ENCODE measurements around the gene BAZ1A.
A peak's percentile ranks its signal among the peaks of the same experiment; 100 is the strongest.

The BAZ1A gene

DNA sequence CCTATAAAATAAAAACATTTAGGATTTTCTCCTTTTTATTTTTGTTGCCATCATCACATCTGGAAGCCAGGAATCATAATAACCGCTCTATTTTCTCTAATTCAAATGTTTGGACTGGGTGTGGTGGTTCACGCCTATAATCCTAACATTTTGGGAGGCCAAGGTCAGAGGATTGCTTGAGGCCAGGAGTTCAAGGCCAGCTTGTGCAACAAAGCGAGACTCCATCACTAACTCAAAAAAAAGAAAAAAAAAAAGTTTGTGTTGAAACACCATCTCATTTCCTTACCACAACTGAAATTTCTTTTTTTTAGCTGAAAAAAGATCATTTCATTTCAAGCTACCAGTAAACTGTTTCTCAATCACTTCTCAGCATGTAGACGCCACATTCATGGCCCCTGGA, 8.8 kb upstream of the BAZ1A start:
- Histone ChIP-seq H3K27ac (ENCODE audit: low read depth in 2 of 2, low read length in 2 of 2) (no peak overlapping the region), H3K4me3 (ENCODE audit: low read length in 2 of 2) (no peak overlapping the region), H3K27me3 (ENCODE audit: control insufficient read depth in 2 of 2, insufficient read depth in 2 of 2, low read length in 2 of 2) (no peaks in the 10 kb centered on the region), H3K36me3 (ENCODE audit: control insufficient read depth in 2 of 2, insufficient read depth in 2 of 2, low read length in 2 of 2) (no peaks in the 10 kb centered on the region), H3K4me1 (ENCODE audit: control insufficient read depth in 2 of 2, insufficient read depth in 2 of 2, low read length in 2 of 2) (no peaks in the 10 kb centered on the region), H3K9me3 (ENCODE audit: control insufficient read depth in 2 of 2, low read length in 2 of 2) (no peaks in the 10 kb centered on the region), H3K9ac (ENCODE audit: low read depth in 1 of 2, low read length in 2 of 2) (no peak overlapping the region)

DNA sequence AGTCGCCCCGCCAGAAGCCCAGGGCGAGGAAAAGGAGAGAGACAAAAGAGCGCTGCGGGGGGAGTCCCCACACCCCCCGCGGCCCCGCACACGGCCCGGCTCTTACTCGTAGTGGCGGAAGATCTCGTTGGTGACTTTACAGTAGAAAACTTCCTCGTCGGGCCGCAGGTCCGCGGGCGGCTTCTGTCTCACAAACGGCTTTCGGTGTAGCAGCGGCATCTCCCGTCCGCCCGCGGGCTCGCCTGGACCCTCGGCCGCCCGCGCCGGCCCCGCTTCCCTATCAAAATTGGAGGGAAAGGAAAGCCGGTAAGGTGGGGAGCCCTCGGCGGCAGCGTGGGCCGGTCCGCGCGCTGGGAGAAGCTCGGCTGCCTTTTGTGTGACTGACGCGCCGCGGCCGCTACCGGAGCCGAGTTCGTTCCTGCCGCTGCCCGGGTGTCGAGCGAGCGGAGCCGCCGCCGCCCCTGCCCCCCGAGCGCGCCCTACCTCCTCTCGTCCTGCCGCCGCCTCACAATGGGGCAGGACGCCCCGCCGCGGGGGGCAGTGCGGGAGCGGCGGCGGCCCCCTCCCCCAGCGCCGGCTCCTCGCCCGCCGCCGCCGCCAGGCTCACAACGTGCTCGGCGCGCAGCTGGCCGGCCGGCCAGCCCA, 652 bp downstream of the BAZ1A start:
- Histone ChIP-seq H3K4me1 (ENCODE audit: control insufficient read depth in 2 of 2, insufficient read depth in 2 of 2, low read length in 2 of 2) (peaks cover 3 to 6% of the 10 kb centered on the region in 2 donors), H3K4me3 (ENCODE audit: low read length in 2 of 2) (peak overlapping the region; percentile 86 to 88), H3K9ac (ENCODE audit: low read depth in 1 of 2, low read length in 2 of 2) (peak overlapping the region; percentile 96 to 98), H3K27ac (ENCODE audit: low read depth in 2 of 2, low read length in 2 of 2) (peak overlapping the region; percentile 98 to 100), H3K36me3 (ENCODE audit: control insufficient read depth in 2 of 2, insufficient read depth in 2 of 2, low read length in 2 of 2) (peaks cover 0 to 3% of the 10 kb centered on the region in 2 donors), H3K9me3 (ENCODE audit: control insufficient read depth in 2 of 2, low read length in 2 of 2) (no peaks in the 10 kb centered on the region), H3K27me3 (ENCODE audit: control insufficient read depth in 2 of 2, insufficient read depth in 2 of 2, low read length in 2 of 2) (no peaks in the 10 kb centered on the region)

DNA sequence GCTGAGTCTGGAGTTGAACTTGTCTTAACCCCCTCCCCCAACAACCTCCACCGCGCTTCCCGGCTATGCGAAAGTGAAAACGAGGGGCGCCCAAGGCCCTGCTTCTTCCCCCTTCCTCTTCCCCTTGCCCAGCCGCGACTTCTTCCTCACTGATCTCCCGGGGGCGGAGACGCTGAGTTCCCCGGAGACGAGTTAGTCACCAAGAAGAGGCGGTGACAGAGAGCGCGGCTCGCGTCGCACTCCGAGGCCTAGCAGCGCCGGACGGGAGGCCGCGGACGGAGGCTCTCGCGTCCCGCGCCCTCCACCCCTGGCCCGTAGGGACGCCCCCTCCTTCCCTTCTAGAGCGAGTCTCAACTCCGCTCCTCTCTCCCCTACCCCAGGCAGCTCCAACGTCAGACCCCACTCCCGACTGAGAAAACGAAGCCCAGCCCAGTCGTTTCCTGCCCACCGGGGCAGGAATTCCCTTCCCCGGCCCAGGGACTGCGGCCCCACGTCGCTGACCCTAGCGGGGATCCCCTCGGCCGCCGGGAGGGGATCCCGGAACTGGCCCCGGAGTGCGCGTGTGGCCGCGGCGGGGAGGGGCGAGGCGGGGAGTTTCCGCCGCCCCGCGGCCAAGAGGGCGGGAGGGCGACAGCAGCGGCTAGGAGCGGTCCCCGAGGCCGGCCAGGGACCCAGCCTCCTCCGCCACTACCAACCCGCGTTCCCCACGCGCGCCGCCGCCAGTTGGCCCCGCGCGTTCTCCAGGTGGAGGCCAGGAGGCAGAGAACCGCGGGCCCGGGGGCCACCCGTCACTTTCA, 1.4 kb downstream of the BAZ1A start:
- peaks cover 0 to 3% of the 10 kb centered on the region in 2 donors for H3K36me3 ChIP-seq (ENCODE audit: control insufficient read depth in 2 of 2, insufficient read depth in 2 of 2, low read length in 2 of 2)
- H3K4me3 ChIP-seq (ENCODE audit: low read length in 2 of 2): peak overlapping the region; percentile 86 to 88
- H3K27me3 ChIP-seq (ENCODE audit: control insufficient read depth in 2 of 2, insufficient read depth in 2 of 2, low read length in 2 of 2): no peaks in the 10 kb centered on the region
- peaks cover 3 to 6% of the 10 kb centered on the region in 2 donors for H3K4me1 ChIP-seq (ENCODE audit: control insufficient read depth in 2 of 2, insufficient read depth in 2 of 2, low read length in 2 of 2)
- H3K27ac ChIP-seq (ENCODE audit: low read depth in 2 of 2, low read length in 2 of 2): peak overlapping the region; percentile 98 to 100
- H3K9me3 ChIP-seq (ENCODE audit: control insufficient read depth in 2 of 2, low read length in 2 of 2): no peaks in the 10 kb centered on the region
- H3K9ac ChIP-seq (ENCODE audit: low read depth in 1 of 2, low read length in 2 of 2): peak overlapping the region; percentile 96 to 98

DNA sequence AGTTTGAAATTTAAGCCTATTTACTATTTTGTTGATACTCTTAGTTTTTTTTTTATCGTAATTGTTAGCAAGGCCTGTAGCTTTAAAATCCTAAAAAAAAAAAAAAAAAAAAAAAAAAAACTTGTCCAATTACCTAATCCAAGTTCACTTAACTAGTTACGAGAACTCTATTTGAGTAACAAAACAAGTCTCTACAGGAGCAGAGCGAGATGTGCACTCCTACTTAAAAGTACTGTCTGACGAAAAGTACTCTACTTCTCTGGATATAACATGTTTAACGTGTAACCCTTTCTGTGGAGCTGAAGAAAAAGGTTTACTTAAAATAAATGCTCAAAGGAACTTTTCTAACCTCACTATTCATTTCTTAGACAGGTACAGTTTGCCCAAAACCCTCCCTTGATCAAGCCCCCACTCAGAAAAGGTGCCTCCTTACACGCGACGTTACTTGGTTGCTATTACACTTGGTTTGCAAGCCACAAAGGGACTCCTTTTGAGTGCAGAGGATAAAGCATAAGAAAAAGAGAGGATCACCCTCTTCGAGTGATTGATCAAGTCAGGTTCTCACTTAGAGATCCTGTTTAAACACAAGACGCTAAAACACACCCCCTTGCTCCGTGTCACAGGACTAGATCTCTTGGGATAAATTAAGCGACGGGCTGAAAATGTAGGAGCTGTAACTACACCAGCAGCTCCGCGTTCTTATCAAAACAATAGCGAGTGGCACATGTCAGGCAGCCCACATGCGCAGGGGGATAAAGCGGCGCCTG, 2.2 kb downstream of the BAZ1A start:
- no peaks in the 10 kb centered on the region for H3K9me3 ChIP-seq (ENCODE audit: control insufficient read depth in 2 of 2, low read length in 2 of 2)
- H3K27ac ChIP-seq (ENCODE audit: low read depth in 2 of 2, low read length in 2 of 2): peak overlapping the region; percentile 98 to 100
- no peaks in the 10 kb centered on the region for H3K27me3 ChIP-seq (ENCODE audit: control insufficient read depth in 2 of 2, insufficient read depth in 2 of 2, low read length in 2 of 2)
- peaks cover 3 to 6% of the 10 kb centered on the region in 2 donors for H3K4me1 ChIP-seq (ENCODE audit: control insufficient read depth in 2 of 2, insufficient read depth in 2 of 2, low read length in 2 of 2)
- peak overlapping the region; percentile 96 to 98 for H3K9ac ChIP-seq (ENCODE audit: low read depth in 1 of 2, low read length in 2 of 2)
- H3K36me3 ChIP-seq (ENCODE audit: control insufficient read depth in 2 of 2, insufficient read depth in 2 of 2, low read length in 2 of 2): peaks cover 0 to 3% of the 10 kb centered on the region in 2 donors
- H3K4me3 ChIP-seq (ENCODE audit: low read length in 2 of 2): peak overlapping the region; percentile 86 to 88

DNA sequence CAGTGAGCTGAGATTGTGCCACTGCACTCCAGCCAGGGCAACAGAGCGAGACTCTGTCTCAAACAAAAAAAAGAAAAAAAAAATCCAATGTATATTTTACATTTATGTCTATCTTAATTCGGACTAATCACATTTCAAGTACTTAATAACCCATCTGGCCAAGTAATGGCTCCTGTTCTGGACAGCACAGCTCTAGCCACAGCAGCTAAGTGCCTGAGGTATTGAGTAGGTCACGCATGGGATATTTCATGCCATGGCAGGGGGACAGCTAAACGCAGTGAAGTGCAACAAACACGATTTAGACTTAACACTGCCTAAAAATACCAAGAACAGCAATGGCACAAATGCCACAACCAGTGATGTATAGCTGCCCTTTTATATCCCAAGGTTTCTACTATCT, 8.0 kb downstream of the BAZ1A start:
- H3K27ac ChIP-seq (ENCODE audit: low read depth in 2 of 2, low read length in 2 of 2): no peak overlapping the region
- no peak overlapping the region for H3K4me3 ChIP-seq (ENCODE audit: low read length in 2 of 2)
- H3K9me3 ChIP-seq (ENCODE audit: control insufficient read depth in 2 of 2, low read length in 2 of 2): no peaks in the 10 kb centered on the region
- H3K27me3 ChIP-seq (ENCODE audit: control insufficient read depth in 2 of 2, insufficient read depth in 2 of 2, low read length in 2 of 2): no peaks in the 10 kb centered on the region
- peaks cover 0 to 3% of the 10 kb centered on the region in 2 donors for H3K36me3 ChIP-seq (ENCODE audit: control insufficient read depth in 2 of 2, insufficient read depth in 2 of 2, low read length in 2 of 2)
- no peak overlapping the region for H3K9ac ChIP-seq (ENCODE audit: low read depth in 1 of 2, low read length in 2 of 2)
- H3K4me1 ChIP-seq (ENCODE audit: control insufficient read depth in 2 of 2, insufficient read depth in 2 of 2, low read length in 2 of 2): peaks cover 0 to 1% of the 10 kb centered on the region in 2 donors

DNA sequence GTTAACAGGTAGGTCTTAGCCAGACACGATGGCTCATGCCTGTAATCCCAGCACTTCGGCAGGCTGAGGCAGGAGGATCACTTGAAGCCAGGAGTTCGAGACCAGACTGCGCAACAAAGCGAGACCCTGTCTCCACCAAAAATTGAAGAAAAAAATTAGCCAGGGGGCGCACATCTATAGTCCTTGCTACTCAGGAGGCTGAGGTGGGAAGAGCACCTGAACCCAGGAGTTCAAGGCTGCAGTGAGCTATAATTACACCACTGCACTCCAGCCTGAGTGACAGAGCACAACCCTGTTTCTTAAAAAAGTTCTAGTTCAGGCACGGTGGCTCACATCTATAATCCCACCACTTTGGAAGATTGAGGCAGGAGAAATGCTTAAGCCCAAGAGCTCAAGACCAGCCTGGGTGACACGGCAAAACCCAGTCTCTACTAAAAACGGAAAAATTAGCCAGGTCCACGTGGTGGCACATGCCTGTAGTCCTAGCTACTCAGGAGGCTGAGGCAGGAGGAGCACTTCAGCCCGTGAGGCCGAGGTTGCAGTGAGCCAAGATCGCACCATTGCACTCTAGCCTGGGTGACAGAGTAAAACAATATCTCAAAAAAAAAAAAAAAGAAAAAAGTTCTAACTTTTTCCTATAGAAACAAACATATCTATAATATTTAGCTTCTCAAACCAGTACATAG, 9.1 kb downstream of the BAZ1A start:
- Histone ChIP-seq H3K27me3 (ENCODE audit: control insufficient read depth in 2 of 2, insufficient read depth in 2 of 2, low read length in 2 of 2) (no peaks in the 10 kb centered on the region), H3K36me3 (ENCODE audit: control insufficient read depth in 2 of 2, insufficient read depth in 2 of 2, low read length in 2 of 2) (peaks cover 0 to 7% of the 10 kb centered on the region in 2 donors), H3K4me1 (ENCODE audit: control insufficient read depth in 2 of 2, insufficient read depth in 2 of 2, low read length in 2 of 2) (no peaks in the 10 kb centered on the region), H3K4me3 (ENCODE audit: low read length in 2 of 2) (no peak overlapping the region), H3K9ac (ENCODE audit: low read depth in 1 of 2, low read length in 2 of 2) (no peak overlapping the region), H3K9me3 (ENCODE audit: control insufficient read depth in 2 of 2, low read length in 2 of 2) (no peaks in the 10 kb centered on the region), H3K27ac (ENCODE audit: low read depth in 2 of 2, low read length in 2 of 2) (no peak overlapping the region)

DNA sequence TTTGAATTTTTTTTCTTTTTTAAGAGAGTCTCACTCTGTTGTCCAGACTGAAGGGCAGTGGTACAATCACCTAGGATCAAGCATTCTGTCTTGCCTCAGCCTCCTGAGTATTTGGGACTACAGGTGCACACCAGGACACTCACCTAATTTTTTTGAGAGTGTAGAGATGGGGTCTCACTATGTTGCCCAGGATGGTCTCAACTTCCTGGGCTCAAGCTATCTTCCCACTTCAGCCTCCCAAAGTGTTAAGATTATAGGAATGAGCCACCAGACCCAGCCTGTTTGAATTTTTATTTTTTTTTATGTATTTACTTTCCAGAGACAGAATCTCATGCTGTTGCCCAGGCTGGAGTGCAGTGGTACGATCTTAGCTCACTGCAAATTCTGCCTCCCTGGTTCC, 11.3 kb downstream of the BAZ1A start:
- H3K27me3 ChIP-seq (ENCODE audit: control insufficient read depth in 2 of 2, insufficient read depth in 2 of 2, low read length in 2 of 2): no peaks in the 10 kb centered on the region
- no peak overlapping the region for H3K27ac ChIP-seq (ENCODE audit: low read depth in 2 of 2, low read length in 2 of 2)
- no peak overlapping the region for H3K9ac ChIP-seq (ENCODE audit: low read depth in 1 of 2, low read length in 2 of 2)
- H3K9me3 ChIP-seq (ENCODE audit: control insufficient read depth in 2 of 2, low read length in 2 of 2): no peaks in the 10 kb centered on the region
- peaks cover under 1 to 9% of the 10 kb centered on the region in 2 donors for H3K36me3 ChIP-seq (ENCODE audit: control insufficient read depth in 2 of 2, insufficient read depth in 2 of 2, low read length in 2 of 2)
- H3K4me1 ChIP-seq (ENCODE audit: control insufficient read depth in 2 of 2, insufficient read depth in 2 of 2, low read length in 2 of 2): no peaks in the 10 kb centered on the region
- H3K4me3 ChIP-seq (ENCODE audit: low read length in 2 of 2): no peak overlapping the region

DNA sequence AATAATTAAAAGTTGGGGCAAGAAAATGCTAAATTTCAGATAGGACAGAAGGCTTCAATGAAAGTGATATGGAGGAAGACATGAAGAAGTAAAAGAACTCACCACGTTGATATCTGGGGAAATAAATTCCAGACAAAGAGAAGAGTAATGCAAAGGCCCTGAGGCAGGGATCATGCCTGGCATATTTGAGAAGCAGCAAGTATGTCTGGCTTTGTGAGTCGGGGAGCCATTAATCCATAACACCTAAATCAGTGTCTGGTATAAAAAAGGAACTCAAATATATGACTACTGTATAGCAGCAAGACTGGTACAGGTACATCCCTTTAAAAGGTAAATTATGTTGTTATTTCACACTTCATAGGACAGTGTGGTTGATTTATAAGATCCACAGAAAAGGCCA, 16.4 kb downstream of the BAZ1A start:
- no peak overlapping the region for H3K27ac ChIP-seq (ENCODE audit: low read depth in 2 of 2, low read length in 2 of 2)
- no peaks in the 10 kb centered on the region for H3K9me3 ChIP-seq (ENCODE audit: control insufficient read depth in 2 of 2, low read length in 2 of 2)
- no peaks in the 10 kb centered on the region for H3K27me3 ChIP-seq (ENCODE audit: control insufficient read depth in 2 of 2, insufficient read depth in 2 of 2, low read length in 2 of 2)
- no peak overlapping the region for H3K4me3 ChIP-seq (ENCODE audit: low read length in 2 of 2)
- no peaks in the 10 kb centered on the region for H3K4me1 ChIP-seq (ENCODE audit: control insufficient read depth in 2 of 2, insufficient read depth in 2 of 2, low read length in 2 of 2)
- no peak overlapping the region for H3K9ac ChIP-seq (ENCODE audit: low read depth in 1 of 2, low read length in 2 of 2)
- peaks cover 12 to 23% of the 10 kb centered on the region in 2 donors for H3K36me3 ChIP-seq (ENCODE audit: control insufficient read depth in 2 of 2, insufficient read depth in 2 of 2, low read length in 2 of 2)

DNA sequence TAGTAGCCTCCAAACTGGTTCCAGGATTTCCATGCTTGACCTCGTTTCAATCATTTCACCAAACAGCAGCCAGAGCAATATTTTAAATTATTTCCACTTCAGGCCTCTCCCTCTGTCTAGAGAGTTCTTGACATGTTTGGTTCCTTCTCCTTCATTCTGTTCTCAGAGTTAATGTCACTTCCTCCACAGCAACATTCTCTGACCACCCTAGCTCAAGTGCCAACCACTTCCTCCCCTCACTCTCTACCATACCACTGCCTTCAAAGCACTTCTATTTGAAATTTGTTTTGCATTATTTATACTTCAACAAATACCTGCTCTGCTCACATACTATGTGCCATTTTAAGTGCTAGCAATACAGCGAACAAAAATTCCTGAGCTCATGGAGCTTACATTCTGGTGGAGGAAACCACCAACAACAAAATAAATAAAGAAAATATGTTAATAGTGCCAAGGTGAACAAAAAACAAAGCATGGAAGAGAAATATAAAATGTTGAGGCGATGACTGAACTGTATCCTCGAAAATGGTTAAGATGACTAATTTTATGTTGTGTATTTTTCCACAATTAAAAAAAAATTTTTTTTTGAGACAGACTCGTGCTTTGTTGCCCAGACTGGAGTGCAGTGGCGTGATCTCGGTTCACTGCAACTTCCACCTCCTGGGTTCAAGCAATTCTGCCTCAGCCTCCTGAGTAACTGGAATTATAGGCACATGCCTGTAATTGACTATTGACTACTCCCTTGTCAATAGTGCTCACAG, 17.3 kb downstream of the BAZ1A start:
- Histone ChIP-seq H3K36me3 (ENCODE audit: control insufficient read depth in 2 of 2, insufficient read depth in 2 of 2, low read length in 2 of 2) (peaks cover 15 to 29% of the 10 kb centered on the region in 2 donors), H3K27ac (ENCODE audit: low read depth in 2 of 2, low read length in 2 of 2) (no peak overlapping the region), H3K27me3 (ENCODE audit: control insufficient read depth in 2 of 2, insufficient read depth in 2 of 2, low read length in 2 of 2) (no peaks in the 10 kb centered on the region), H3K4me1 (ENCODE audit: control insufficient read depth in 2 of 2, insufficient read depth in 2 of 2, low read length in 2 of 2) (no peaks in the 10 kb centered on the region), H3K4me3 (ENCODE audit: low read length in 2 of 2) (no peak overlapping the region), H3K9ac (ENCODE audit: low read depth in 1 of 2, low read length in 2 of 2) (no peak overlapping the region), H3K9me3 (ENCODE audit: control insufficient read depth in 2 of 2, low read length in 2 of 2) (no peaks in the 10 kb centered on the region)

All from mucosa of rectum (tissue), 2 donors.